PC-9 (cell line): Measurements from ENCODE around the gene CCNY.

Experiments used
- EZH2 ChIP-seq: fragments of 200-600 bp; sonication (generic); IDR thresholded peaks from 2 replicates; pipeline ENCODE4 v1.8.0; 2017; ENCODE audit warnings: antibody characterized with exemption, low read depth
- TF ChIP-seq, protein P1 (sequence below): fragments of 200-600 bp; sonication (generic); conservative IDR thresholded peaks from 2 replicates; pipeline ENCODE4 v1.6.1; 2017; ENCODE audit warnings: mixed run types, antibody characterized with exemption, mild to moderate bottlenecking, moderate library complexity

DNA sequence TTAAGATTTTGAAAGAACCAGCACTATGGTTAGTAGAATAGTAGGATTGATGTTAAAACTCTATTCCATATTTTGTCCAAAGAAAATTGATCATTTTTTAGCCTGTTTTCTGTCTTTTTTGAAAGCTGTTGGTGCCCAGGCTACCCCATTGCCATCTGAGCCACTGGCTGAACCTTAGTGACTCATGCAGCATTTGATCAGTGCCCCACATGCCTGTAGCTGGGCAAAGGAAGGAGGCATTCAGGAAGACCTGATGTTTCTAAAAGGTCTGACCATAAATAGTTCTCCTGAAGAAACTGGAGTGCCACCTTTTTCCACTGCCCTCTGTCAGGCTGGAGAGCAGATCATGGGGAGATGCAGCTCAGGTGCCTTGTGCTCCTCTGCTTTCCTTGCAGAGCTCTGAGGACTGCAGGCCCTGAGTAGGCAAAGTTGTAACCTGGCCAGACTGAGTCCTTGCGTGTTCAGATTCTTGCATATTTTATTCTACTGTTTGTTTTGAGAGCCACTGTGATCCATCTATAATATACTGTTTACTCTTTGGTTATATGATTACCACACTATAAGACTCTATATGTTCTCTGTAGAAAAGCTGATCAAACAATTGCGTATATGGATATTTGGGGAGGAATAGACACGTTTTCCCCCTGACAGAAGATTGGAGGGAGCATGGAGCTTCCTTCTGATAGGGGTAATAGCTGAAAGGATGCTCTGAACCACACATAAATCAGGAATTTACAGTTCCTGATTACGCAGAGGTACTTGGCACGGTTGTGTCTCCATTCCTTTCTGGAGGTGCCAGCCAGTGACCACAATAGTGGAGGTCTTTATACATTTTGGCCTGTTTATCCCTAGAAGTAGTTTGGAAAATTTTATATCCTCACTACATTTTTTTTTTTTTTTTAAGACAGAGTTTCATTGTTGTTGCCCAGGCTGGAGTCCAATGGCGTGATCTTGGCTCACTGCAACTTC is 219.9 kb downstream of the CCNY start:
- no peak for TF ChIP-seq EZH2
- TF ChIP-seq, protein P1, sequence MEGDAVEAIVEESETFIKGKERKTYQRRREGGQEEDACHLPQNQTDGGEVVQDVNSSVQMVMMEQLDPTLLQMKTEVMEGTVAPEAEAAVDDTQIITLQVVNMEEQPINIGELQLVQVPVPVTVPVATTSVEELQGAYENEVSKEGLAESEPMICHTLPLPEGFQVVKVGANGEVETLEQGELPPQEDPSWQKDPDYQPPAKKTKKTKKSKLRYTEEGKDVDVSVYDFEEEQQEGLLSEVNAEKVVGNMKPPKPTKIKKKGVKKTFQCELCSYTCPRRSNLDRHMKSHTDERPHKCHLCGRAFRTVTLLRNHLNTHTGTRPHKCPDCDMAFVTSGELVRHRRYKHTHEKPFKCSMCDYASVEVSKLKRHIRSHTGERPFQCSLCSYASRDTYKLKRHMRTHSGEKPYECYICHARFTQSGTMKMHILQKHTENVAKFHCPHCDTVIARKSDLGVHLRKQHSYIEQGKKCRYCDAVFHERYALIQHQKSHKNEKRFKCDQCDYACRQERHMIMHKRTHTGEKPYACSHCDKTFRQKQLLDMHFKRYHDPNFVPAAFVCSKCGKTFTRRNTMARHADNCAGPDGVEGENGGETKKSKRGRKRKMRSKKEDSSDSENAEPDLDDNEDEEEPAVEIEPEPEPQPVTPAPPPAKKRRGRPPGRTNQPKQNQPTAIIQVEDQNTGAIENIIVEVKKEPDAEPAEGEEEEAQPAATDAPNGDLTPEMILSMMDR, result no peak
